NCI-H524 treated with DMSO at 0.1 percent for 48 hours (cell line): ENCODE data around the gene CPLX3.

Source experiments
- DNase-seq: peaks from one replicate; lab custom pipeline; 2025; lab: John Stamatoyannopoulos, UW

The CPLX3 gene

DNA sequence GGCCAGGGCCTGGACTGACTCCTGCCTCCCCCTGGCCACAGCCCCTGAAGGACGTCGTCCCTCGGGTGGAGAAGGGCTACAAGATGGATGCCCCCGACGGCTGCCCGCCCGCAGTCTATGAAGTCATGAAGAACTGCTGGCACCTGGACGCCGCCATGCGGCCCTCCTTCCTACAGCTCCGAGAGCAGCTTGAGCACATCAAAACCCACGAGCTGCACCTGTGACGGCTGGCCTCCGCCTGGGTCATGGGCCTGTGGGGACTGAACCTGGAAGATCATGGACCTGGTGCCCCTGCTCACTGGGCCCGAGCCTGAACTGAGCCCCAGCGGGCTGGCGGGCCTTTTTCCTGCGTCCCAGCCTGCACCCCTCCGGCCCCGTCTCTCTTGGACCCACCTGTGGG is 24.1 kb upstream of the CPLX3 start:
- DNase-seq: no peak

DNA sequence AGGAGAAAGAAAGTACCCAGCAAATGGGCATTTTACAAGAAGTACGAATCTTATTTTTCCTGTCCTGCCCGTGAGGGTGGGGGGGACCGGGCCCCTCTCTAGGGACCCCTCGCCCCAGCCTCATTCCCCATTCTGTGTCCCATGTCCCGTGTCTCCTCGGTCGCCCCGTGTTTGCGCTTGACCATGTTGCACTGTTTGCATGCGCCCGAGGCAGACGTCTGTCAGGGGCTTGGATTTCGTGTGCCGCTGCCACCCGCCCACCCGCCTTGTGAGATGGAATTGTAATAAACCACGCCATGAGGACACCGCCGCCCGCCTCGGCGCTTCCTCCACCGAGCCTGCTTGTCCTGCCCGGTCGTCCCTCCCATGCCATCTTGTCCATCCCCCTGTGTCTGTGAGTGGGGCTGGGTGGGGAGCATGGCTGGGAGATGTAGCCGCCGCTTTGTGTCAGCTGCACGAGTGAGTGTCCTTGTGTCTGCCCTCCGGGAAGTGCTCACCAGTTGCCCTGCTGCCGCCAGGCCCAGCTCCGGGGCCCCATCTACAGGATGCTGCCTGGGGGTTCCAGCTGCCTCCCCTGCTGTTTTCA is 23.5 kb upstream of the CPLX3 start:
- no peak for DNase-seq

DNA sequence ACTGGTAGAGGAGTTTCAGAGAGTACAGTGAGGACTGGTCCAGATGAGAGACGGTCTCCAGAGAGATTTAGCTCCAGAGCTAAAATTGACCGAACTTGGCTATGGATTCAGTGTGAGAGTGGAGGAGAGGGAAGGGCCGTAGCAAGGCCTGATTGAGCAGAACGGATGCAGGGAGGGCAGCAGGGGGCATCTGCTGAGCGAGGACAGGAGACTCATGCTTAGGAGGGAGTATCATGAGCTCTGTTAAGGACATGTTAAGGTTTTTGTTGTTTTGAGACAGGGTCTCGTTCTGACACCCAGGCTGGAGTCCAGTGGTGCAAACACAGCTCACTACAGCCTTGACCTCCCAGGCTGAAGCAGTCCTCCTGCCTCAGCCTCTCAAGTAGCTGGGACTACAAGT is 21.5 kb upstream of the CPLX3 start:
- DNase-seq: no peak

DNA sequence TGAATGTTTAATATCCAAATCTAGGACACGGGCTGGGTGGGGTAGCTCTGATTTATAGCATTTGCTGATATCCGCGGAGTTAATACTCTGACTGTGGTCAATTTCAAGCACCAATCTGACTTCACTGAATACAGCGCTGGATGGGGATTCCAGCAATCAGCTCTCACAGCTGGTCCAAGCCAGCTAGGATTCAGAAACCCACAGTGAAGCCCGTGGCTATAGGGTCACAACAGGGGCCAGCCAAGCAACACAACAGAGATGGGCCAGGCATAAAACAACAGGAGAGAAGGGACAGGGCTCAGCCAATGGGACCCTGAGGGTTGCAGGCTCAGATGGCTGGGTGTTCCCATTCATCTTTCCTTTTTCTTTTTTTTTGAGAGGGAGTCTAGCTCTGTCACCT is 19.1 kb upstream of the CPLX3 start:
- DNase-seq: no peak

DNA sequence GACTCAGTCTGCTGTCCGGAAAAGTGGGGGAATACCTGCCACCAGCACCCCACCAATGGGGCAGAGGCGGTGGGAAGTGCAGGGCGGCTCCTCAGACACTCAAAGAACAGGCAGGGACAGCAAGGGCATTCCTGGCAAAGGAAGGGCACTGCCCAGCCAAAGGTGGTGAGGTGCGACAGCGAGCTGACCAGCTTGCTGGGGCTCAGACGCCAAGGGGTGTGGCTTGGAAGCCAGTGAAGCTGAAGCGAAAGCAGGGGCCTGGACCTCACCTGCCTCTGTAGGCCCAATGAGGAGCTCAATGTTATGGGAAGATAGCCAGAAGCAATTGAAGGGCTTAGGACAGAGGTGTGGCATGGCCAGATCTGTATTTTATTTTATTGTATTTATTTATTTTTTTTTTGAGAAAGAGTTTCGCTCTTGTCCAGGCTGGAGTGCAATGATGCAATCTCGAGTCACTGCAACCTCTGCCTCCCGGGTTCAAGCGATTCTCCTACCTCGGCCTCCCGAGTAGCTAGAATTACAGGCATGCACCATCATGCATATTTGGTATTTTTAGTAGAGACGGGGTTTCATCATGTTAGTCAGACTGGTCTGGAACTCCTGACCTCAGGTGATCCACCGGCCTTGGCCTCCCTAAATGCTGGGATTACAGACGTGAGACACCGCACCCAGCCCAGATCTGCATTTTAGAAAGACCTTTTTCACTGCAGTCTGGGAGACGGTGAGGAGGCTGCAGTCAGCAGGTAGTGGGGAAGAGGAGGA is 18.2 kb upstream of the CPLX3 start:
- no peak for DNase-seq

DNA sequence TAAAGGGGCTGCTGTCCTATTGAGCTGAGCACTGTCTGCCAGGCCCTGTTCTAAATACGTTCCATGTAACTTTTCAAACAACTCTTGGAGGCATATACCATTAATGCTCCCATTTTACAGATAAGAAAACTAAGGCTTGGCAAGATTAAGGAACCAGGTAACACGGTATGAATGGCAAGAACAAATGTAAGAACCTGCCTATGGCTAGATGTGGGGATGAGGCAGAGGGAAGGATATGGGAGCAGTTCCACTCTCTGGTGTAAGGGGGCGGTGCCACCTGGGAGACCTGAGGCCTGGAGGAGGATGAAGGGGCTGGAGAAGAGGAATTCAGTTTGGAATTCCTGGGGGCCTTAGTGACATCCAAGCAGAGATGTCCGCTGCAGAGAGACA is 17.6 kb upstream of the CPLX3 start:
- DNase-seq: no peak

DNA sequence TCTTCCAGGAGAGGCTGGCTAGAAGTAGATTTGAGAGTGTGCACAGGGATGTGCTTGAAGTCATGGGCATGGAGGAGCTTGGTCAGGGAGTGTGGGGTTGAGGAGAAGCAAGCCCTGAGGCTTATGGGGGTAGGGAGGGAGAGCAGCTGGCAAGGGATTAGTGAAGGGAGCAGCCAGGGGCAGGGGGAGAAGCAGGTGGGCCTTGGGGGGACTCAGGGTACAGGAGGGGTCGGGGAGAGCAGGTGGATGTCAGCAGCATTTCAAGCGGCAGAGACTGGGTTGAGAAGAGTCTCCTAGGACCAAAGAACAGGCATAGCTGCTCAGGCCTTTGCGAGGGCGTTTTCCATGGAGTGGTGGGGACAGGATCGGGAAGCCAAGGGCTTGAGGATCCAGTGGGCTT is 17.2 kb upstream of the CPLX3 start:
- DNase-seq: no peak

DNA sequence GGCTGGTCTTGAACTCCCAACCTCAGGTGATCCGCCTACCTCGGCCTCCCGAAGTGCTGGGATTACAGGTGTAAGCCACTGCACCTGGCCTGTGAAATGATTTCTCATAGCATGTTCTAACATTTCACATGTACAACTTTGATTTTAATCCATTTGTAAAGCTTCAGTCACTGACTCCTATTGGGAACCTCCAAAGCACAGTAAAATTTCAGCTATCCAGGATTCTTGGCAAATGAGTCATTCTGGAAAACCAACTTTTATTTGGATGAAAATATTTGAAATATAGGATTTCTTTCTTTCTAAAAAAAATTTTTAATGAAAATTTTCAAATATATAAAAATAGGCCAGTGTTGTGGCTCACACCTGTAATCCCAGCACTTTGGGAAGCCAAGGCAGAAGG is 16.5 kb upstream of the CPLX3 start:
- DNase-seq: no peak

DNA sequence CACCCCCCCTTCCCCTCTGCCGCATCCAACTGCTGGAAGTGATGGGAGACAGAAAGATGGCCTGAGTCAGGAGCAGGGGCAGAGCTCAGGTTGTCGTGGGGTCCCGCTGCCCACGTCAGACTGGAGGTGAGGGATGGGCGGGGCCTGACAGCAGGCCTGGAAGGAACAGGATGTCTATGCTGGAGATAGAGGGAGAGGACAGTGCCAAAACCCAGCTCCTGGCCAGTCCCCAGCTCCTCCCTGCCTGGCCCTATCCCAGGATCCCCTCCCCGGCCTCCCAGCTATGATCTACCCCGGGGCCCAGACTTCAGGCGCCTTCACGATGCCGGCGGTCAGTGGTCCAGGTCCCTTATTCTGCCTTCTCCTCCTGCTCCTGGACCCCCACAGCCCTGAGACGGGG is 13.9 kb upstream of the CPLX3 start, which contains the start of gene LMAN1L:
Gene LMAN1L, plus strand, starts transcription at position 303 of the 400 bp plus-strand sequence. Its CDS starts 20 bp downstream, at position 323.
- DNase-seq: no peak

DNA sequence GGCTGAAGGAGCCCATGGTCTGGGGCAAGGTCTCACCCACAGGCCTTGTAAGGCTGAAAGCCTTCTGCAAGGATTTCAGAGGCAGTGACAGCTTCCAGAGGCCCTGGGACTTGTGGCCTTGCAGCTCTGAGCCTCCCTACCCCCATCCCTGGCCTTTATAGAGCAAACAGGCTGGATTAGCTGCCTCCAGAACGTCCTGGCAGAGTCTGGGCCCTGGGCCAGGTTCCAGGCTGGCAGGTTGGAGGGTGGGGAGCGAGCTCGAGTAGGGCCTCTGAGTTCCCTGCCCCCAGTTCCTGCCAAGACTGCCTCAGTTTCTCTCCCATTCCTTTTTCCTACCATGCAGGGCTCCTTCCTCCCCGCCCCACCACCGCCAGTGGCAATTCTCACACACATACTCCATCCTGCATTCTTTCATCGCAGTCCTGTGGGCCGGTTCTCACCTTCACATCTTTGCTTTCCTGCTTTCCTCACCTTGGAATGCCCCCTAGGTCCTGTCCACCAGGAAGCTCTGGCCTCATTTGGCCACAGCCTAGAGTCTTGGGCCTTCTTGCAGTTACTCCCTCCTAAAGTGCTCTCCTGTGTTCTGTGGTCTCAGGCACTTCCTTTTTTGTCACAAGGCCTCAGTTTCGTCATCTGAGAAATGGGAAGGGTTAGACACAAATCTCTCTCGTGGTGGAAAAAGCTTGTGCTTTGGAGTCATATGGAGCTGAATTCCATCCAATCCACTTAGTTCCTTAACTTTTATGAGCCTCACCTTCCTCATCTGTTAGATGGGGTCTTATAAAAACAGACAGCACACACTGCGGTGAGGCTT is 11.1 kb upstream of the CPLX3 start:
- no peak for DNase-seq

DNA sequence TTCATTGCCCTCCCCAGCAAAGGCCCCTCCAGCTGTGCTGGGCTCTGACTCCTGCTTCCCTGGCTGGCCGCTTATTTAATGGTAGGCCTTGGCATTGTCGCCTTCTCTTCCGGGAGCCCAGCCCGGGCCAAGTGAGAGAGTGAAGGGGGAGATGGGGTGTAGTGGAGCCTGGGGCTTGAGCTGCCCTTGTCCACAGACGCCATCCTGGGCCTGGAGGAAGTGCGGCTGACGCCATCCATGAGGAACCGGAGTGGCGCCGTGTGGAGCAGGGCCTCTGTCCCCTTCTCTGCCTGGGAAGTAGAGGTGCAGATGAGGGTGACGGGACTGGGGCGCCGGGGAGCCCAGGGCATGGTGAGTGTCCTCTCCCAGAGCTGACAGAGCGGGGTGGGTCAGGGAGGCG is 10.5 kb upstream of the CPLX3 start:
- DNase-seq: no peak

DNA sequence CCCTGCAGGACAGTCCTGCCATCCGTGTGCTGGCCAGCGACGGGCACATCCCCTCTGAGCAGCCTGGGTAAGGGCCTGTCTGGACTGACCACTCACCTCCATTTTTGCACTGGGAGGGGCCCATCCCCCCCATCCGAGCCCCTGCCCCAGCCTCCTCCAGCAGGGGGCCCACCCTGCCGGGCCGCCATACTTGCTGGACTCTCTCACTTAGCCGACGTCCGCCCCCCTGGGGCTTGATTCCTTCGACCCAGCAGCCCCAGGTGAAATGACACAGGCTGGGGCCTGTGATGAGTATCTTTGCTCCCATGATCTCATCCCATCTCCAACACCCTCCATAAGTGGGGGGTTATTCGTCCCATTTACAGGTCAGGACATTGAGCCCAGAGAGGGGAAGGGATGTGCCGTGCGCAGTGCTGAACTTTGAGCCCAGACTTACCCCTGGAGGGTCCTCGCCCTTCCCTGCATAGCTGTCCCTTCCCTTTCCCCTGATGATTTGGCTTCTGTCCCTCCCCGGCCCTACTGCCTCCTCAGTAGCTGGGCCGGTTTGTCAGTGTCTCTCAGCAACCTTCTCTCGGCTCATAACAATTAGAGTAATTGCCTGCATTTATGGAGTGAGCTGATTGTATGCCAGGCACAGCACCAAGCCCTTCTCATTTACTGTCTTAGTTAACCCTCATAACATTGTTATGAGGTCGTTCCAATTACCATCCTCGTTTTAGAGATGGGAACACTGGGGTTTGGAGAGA is 9.6 kb upstream of the CPLX3 start:
- no peak for DNase-seq

DNA sequence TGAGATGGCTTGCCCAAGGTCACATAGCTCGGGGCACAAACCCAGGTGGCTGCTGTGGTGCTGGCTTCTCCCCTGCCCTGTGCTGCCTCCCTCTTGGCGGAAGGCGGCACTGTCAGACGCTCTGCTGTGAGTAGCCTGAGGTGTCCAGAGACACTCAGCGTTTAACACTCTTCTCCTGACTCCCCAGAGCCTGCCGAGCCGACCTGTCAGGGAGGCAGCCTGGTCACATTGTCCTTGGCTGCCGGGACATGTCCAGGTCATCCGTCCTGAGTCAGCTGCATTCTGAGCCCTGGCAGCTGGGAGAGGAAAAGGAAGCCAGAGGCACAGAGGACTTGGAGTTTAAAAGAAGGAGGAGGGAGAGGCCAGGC is 9.1 kb upstream of the CPLX3 start:
- DNase-seq: no peak

DNA sequence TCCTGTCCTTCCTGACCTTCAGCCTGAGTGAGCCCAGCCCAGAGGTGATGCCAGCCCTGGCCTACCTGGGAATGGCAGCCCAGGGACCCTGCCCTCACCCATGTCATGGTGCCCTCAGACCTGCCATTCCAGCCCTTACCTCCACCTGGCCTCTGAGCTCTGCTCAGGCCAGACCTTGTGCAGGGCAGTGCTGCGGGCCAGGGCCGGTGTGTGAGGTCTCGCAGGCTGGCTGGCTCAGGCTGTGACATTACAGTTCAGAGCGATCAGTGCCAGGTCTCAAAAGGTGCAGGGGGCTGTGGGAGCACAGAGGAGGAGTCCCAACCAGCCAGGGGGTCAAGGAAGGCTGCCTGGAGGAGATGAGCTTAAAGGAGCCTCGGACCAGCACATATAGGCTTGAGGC is 6.4 kb upstream of the CPLX3 start:
- DNase-seq: no peak

DNA sequence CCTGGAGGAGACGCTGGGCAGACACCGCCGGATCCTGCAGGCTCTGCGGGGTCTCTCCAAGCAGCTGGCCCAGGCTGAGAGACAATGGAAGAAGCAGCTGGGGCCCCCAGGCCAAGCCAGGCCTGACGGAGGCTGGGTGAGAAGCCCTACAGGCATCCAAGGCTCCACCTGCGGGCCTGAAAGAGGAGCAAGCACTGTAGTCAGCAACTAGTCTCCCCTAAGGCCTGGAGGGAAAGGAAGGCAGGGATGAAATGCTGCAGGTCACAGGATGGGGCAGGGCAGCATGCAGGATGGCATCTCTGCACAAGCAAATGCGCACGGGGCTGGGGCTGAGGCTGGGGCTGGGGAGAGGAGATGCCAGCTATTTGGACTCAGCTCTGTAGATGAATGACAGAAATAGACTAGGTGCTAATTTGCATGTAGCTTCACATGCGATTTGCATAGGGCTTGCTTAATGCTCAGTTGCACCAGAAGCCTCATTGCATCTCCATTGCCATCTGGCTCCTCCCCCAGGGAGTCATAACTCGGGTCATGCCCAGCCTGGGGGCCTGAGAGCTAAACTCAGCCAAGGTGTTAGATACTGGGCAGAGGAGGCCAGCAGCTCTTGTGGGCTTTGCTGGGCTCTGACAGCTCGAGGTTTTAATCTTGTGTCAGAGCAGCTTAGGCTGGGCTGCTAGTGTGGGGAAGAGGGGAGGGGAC is 5.2 kb upstream of the CPLX3 start:
- no peak for DNase-seq

DNA sequence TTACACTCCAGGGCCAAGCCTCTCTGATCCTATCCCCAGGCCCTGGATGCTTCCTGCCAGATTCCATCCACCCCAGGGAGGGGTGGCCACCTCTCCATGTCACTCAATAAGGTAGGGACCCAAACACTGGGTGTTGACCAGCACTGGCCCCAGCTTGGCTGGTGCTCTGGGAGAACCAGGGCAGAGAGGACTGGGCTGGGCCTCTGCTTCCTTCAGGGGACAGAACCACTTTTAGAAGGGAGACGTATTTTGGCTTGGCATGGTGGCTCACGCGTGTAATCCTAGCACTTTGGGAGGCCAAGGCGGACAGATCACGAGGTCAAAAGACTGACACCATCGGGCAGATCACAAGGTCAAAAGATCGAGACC is 4.7 kb upstream of the CPLX3 start:
- no peak for DNase-seq

DNA sequence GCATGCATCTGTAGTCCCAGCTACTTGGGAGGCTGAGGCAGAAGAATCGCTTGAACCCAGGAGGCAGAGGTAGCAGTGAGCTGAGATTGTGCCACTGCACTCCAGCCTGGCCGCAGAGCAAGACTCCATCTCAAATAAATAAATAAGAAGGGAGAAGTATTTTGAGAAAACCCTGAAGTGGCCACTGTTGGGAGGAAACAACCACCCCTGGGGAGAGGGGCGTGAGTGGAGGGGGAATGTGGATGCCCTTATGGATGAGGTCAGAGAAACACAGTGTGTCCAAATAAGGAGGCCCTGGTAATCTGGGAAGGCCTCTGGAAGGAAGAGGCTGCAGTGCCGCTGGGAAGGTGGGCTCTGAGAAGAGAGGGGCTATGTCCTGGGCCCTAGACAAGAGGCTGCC is 4.2 kb upstream of the CPLX3 start:
- no peak for DNase-seq

DNA sequence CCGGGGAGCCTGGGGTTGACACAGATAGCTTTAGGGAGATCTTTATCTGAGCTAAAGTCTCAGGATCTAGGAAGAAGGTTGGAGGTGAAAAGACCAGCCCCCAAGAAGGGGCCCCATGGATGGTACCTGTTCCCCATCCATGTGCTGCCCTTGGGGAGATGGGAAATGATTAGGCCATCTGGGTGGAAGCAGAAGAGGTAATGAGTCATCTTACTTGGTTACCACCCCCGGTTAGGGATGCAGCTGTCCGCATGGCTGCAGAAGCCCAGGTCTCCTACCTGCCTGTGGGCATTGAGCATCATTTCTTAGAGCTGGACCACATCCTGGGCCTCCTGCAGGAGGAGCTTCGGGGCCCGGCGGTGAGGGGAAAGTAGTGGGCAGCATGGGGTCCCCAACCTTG is 3.1 kb upstream of the CPLX3 start:
- no peak for DNase-seq

DNA sequence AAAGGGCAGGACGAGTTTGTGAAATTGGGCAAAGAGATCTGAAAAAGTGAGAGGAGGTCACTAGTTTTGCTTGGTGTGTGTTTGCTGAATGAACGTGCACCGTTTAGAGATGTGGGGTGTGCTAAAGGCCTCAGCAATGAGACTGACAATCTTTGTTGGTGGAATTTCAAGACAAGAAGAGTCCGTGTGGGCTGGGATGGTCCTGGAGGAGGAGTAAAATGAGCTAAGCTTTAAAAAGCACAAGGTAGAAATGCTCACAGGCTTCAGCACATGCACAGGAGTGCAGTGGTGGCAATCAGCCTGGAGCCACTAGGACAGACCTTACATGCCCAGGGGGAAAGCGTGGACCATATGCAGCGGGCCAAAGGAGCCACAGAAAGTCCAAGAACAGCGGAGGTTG is 1.5 kb upstream of the CPLX3 start:
- DNase-seq: no peak

DNA sequence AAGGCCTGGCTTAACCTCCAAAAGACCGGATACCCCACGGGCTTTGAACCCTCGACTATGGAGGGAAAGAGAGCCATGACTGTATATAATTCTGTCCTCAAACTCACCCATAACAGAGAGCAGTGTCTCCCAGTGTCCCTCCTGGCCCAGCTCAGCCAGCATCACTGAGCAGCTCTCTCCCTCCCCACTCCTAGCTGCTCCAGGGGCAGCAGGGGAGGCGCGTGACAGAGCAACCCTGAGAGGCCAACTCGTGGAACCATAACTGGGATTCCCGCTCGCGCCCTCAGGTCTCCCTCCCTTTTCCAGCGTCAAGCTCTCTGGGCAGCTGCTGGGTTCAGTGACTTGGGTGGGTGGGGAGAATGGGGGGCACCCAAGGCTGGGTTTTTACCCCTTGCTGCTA is 561 bp upstream of the CPLX3 start:
- DNase-seq: no peak

DNA sequence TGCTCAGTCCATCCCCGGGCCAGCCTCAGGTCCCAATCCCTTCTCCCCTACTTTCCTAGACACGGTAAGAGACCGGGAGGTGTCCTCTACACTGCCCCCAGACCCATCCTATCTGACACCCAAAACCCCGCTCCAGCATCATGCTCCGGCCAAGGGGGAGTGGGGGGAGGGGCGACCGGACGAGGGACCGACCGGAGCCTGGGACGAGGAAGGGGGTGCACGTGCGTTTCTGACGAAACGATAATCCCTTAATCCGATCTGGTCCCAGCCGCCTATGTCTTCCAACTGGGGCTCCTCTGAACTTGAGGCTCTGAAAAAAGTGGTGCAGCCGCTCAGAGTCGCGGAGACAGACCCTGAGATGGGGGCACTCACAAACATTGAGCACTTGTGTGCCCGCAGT is 494 bp downstream of the CPLX3 start:
- DNase-seq: peak; percentile 36

DNA sequence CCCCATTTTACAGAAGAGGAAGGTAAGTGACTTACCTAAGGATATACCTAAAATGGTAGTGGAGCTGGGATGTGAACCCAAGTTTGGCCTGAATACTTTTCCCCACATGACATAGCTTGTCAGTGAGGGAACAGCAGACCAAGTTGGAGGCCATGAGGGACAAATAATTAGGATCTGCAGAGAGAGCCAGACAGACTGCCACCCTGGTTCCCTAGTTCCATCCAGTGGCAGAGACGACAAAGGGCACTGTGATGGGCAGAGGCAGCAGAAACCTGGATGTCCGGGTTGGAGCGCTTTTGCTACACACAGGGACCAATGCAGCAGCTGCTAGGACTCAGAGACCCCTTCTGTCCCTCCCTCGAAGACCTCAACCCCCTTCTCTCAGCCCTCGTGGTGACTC is 1.2 kb downstream of the CPLX3 start:
- no peak for DNase-seq
